NCI-H1105 (cell line): ENCODE results near the gene PPTC7.
"Not testable (repeated sequence)": the region's sequence is repeated elsewhere in the genome, so short reads cannot be mapped to it uniquely, and the experiment has no call there.

ENCODE experiments used
- DNase-seq: peaks from one replicate; lab custom pipeline; 2025; lab: John Stamatoyannopoulos, UW

PPTC7 gene

GRCh38 chr12:110561471-110562201 is 21.5 kb downstream of the PPTC7 start:
- DNase-seq, result no peak

DNA sequence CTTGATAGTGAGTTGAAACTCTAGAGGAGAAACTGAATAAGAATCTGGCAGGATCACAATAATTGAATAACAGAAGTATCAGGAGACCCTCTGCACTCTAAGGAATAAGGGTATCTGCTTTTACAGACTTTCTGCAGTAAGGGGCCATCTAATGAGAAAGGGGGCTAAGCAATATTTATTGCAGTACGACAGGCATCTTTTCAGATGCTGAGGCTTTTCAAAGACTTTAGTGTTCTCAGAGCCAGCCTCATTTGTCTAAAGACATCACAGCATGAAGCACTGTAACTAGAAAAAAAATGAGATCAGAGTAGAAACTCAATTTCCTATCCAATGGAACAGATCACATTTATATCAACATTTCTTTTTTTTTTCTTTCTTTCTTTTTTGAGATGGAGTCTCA is 22.2 kb downstream of the PPTC7 start:
- no peak for DNase-seq

DNA sequence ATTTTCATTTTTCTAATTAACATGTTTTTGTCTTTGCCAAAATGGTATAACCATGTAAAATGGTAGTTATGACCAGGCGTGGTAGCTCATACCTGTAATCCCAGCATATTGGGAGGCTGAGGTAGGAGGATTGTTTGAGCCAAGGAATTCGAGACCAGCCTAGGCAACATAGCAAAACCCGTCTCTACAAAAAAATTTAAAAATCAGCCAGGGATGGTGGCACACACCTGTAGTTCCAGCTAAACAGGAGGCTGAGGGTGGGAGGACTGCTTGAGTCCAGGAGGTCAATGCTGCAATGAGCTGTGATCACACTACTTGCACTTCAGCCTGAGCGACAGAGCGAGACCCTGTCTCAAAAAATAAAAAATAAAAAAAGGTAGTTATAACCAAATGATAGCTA is 23.1 kb downstream of the PPTC7 start:
- no peak for DNase-seq

GRCh38 chr12:110558945-110559344 is 24.2 kb downstream of the PPTC7 start:
- not testable (repeated sequence) for DNase-seq

GRCh38 chr12:110557300-110557699 is 25.8 kb downstream of the PPTC7 start:
- DNase-seq, result no peak

DNA sequence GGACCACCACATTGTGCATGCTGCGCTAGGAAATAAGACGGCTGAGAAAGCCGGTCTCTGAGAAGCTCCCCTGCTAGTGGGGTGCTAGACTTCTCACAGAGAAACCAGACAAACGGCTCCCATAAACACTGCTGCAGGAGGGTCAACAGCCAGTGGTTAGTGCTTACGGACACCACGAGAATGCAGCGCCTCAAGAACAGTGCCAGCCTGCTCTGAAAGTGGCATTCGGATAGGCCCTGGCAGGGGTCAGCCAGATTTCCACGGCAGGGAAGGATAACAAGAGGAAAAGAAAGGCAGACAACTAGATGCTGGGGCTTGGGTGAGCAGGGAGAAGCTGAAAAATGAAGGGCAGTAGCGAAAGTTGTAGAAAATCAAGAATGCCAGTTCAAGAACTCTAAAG is 26.4 kb downstream of the PPTC7 start:
- no peak for DNase-seq

GRCh38 chr12:110555577-110556406 is 27.3 kb downstream of the PPTC7 start:
- DNase-seq, result no peak

GRCh38 chr12:110554184-110554583 is 28.9 kb downstream of the PPTC7 start:
- DNase-seq, result no peak

DNA sequence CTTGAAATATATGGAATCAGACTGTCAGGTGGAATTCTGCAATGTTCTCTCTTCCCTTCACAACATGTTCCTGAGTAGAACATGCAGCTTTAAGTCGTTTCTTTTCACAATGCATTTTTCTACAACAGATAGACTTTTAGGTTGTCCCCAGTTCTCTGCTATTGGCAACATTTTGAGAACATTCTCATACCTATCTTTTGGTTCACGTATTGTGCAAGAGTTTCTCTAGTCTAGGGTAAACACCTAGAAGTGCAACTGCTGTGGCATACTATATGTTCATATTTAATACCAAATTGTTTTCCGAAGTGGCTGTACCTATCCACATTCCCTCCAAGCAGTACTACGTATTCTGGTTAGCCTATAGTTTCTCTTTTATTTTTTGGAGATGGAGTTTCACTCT is 32.1 kb downstream of the PPTC7 start:
- DNase-seq, result no peak

GRCh38 chr12:110549716-110550115 is 33.4 kb downstream of the PPTC7 start:
- no peak for DNase-seq

GRCh38 chr12:110548678-110549077 is 34.4 kb downstream of the PPTC7 start:
- DNase-seq, result no peak

DNA sequence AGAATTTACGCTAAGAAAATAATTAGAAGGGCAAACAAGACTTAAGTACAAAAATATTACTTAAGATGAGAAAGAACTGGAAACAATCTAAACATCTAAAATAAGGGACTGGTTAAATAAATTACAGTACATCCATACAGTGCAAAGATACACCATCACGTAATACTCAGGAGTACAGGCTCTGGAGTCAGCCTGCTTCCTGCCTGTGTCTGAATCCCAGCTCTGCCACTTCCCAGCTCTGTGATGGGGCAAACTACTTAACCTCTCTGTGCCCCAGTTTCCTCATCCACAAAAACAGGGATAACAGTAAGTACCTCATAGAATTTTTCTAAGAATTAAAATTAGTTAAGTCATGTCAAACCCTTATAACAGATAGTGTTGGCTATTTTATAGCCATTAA is 36.0 kb downstream of the PPTC7 start:
- no peak for DNase-seq

DNA sequence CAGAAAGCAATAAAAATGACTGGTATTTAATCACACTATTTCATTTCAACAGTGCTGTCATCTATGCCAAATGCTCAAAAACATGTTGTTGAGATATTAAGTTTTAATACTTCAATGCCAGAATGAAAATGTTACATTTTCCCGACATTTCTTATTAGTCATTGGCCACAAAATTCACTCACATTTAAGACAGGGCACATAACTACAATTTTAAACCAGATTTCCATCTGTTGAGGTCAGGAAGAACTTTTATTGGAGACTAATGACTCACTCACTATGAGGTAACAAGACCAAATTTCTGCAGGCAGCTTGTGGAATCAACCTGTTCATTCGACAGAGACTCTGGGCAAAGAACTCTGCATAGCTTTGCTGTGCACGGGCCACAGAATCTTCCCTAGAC is 36.8 kb downstream of the PPTC7 start:
- no peak for DNase-seq

GRCh38 chr12:110545812-110546211 is 37.3 kb downstream of the PPTC7 start:
- DNase-seq, result no peak

GRCh38 chr12:110545259-110545658 is 37.9 kb downstream of the PPTC7 start:
- DNase-seq, result not testable (repeated sequence)

DNA sequence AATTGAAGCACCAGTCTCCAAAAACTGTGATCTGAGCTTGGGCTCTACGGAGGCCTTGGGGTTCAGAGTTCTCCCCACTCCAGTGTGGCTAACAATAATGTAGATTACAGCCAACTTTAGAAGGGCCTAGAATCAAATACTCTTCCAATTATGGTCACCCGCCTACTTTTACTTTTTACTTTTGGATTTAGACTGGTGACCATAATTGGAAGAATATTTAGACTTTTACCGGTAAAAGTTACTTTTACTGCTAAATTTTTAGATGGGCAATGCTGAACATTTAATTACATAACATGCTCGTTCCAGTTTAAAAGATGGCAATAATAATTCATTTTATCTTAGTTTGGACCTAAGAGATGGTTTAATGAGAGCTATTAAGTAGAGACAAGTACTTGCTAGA is 39.2 kb downstream of the PPTC7 start:
- no peak for DNase-seq

GRCh38 chr12:110543252-110543959 is 39.7 kb downstream of the PPTC7 start:
- peak; percentile 45 for DNase-seq

DNA sequence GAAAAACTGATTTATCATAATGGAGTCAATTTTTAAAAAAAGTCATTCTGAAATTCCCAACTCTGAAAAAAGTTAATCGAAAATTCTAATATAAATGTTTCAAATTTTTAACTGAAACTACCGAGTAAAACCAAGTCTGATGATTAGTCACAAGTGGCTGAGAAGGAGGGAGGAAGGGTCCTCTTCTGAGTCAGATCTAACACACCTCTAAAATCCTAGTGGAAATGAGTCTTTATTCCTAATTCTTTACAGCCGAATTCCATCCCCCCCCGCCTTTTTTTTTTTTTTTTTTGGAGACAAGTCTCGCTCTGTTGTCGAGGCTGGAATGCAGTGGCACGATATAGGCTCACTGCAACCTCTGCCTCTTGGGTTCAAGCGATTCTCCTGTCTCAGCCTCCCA is 43.1 kb downstream of the PPTC7 start:
- DNase-seq, result no peak

- no peak for DNase-seq
Observed at GRCh38 chr12:110538869-110539622, 44.1 kb downstream of the PPTC7 start.

DNA sequence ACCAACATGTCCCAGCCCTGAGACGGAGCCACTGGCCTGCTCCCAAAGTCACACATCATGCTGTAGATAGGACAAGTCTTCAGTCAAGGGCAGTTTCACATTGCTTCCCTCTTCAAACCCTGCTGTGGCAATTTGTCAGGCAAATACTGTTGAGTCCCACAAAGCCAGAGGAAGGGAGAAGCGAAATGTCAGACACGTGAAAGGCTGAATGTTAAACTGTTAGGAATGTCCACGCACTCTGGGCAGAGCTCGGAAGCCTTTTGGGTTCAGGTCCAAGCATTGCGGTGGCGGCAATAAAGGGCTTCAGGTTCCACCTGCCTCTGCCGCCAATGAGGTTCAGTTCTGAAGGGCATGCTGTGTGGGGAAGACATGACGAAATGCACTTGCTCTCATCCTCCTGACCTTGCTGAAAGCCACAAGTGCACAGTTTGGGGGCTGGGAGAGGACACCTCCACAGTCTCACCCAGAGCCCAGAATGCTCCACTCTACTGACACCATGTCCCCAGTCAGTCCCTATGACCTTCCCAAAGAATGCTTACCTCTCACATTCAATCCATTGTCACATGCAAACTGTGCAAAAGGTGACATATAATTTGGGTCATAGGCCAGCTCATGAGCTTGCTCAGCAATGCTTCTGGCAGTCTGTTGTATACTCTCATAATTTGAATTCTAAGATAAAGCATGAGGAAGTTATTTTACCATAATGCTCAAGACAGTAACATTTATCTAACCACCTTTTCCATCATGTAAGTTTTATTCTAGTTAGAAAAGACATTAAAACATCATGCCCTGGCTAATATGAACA is 45.3 kb downstream of the PPTC7 start:
- DNase-seq, result peak; percentile 54
